NCI-H1092 treated with DMSO at 0.1 percent for 48 hours (cell line): ENCODE data around the gene GCHFR.

Experiments used
- DNase-seq: peaks from one replicate; lab custom pipeline; 2025; lab: John Stamatoyannopoulos, UW

GCHFR gene

GRCh38 chr15:40763801-40764628 is at the start of gene GCHFR:
Gene GCHFR (plus strand): TSS chr15:40764068. CDS start chr15:40764181, 113 bp downstream.
- DNase-seq: peak; percentile 23

DNA sequence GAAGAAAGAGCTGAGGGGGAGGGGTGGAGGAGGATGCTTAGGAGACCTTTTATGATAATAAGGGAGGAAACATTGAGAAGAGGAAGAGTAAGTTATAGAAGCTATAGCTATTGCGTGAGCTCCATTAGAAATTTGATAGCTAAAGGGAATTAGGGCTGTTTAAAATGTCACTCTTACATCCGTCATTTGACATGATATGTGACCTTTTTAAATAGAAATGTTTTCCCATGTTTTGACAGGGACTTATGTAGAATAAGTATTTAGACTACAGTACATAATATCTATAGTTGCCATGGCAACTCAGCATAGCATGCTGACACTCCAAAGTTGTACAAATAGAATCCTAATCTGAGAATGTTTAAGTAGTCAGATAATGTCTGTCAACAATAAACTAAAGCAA is 49.7 kb upstream of the GCHFR start:
- no peak for DNase-seq

DNA sequence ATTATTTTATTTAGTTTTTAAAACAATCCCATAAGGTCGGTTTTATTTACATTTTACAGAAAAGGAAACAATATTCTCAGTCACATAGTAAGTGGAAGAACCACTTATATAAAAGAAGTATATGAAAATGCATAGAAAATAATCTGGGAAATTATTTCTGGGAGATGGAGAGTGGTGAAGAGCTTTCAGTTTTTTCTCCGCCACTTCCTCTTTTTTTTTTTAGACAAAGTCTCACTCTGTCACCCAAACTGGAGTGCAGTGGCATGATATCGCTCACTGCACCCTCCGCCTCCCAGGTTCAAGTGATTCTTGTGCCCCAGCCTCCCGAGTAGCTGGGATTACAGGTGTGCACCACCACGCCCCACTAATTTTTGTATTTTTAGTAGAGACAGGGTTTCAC is 47.7 kb upstream of the GCHFR start:
- DNase-seq: no peak

- no peak for DNase-seq
Measured at GRCh38 chr15:40721701-40722100, 42.2 kb upstream of the GCHFR start.

GRCh38 chr15:40722354-40722753 is 41.5 kb upstream of the GCHFR start:
- DNase-seq: no peak

- no peak for DNase-seq
Measured at GRCh38 chr15:40722934-40723333, 40.9 kb upstream of the GCHFR start.

DNA sequence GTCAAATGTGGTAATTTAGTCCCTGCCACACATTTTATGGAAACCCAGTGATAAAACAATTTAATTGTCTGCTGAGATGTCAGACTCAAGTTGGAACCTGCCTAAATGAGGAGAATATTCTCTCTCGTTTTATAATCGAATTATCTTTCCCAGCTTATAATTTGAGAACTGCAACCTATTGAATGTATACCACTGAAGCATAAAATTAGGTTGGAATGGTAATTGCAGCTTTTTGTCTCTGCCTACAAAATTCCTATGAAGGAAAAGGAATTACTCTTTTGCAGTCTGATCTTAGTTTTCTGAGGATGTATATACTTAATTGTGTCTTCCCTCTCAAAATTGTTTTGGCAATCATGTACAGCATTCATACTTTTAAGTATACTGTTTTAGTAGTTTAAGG is 39.9 kb upstream of the GCHFR start:
- DNase-seq: no peak

DNA sequence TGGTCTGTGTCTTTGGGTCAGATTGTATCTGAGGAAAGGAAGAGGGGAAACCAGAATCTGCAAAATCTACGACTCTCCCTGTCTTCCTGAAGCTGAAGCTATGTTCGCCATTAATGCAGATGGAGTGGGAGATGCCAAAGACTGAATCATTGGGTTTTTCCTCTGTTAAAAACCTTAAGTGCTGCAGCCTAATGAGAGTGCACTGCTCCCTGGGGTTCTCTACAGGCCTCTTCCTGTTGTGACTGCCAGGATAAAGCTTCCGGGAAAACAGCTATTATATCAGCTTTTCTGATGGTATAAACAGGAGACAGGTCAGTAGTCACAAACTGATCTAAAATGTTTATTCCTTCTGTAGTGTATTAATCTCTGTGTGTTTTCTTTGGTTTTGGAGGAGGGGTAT is 32.8 kb upstream of the GCHFR start:
- DNase-seq: no peak

DNA sequence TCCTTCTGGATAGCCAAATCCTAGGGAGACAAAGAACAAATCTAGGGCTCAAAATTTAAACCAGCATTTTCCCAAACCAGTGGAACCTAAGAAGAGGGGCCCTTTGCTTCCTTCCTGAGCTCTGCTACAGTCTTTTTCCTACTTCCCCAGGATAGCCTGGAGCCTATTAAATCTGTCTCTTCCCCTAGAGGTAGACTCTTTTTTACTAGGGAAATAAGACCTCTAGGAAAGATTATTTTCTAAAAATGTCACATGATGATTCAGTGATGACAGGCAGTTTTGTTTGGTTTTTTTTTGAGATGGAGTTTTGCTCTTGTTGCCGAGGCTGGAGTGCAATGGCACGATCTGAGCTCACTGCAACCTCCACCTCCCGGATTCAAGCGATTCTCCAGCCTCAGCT is 27.3 kb upstream of the GCHFR start:
- DNase-seq: no peak

GRCh38 chr15:40737048-40737447 is 26.8 kb upstream of the GCHFR start:
- DNase-seq: no peak

- no peak for DNase-seq
Measured at GRCh38 chr15:40739047-40739446, 24.8 kb upstream of the GCHFR start.

GRCh38 chr15:40739854-40740253 is 24.0 kb upstream of the GCHFR start:
- DNase-seq: no peak

DNA sequence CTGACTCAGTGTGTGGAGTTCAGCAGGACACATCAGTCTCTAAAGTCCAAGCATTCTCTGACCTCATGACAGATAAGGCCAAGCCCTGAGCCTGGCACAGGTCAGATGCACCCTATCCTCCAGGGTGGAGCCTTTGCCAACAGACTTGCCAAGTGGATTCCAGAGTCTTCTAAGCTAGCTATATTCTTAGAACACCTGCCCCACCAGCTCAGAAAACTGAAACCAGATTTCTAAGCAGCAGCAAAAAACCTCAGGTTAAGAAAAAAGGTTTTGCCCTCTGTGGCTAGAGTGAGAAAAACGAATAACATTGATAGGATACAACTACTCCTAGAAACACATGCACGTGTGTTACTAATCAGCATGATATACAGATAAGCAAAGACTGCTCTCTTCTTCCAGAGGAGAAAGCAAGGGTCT is 20.4 kb upstream of the GCHFR start:
- DNase-seq: no peak

GRCh38 chr15:40743921-40744814 is 19.7 kb upstream of the GCHFR start:
- DNase-seq: no peak

DNA sequence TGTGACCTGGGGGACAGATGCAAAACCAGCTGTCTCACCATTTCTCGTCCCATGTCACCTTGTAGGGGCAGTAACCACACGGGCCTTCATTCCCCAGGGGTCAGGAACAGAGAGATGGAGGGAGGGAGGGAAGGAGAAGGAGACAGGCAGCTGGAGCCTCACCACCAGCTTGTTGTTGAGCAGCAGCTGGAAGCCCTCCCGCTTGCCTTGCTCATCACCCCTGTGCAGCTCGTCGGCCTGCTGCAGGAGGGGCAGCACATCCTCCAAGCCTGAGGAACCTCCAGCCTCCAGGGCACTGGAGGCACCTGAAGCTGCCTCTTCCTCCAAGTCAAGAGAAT is 19.1 kb upstream of the GCHFR start:
- DNase-seq: no peak

- no peak for DNase-seq
Measured at GRCh38 chr15:40746916-40747418, 16.9 kb upstream of the GCHFR start.

GRCh38 chr15:40747685-40748631 is 15.9 kb upstream of the GCHFR start:
- DNase-seq: no peak

- DNase-seq: no peak
Measured at GRCh38 chr15:40749151-40749630, 14.7 kb upstream of the GCHFR start.

DNA sequence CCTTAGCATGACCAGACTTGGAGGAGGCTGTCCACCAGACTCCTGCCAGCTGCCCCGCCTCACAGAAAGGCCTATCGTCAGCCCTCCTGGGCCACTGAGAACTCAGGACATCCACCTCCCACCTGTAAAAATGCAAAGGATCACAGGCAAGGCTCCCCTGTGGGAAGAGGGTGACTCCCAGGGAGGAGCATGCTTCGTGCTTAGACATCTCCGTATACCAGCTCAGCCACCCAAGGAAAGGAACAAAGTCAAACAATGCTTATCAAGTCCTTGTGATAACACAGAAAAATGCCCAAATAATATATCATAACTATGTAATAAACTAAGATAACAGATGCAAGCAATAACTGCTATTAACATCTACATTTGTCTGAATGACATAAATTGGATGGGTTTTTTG is 13.0 kb upstream of the GCHFR start:
- DNase-seq: no peak

- DNase-seq: no peak
Measured at GRCh38 chr15:40751745-40752144, 12.1 kb upstream of the GCHFR start.

- DNase-seq: no peak
Measured at GRCh38 chr15:40754574-40754882, 9.3 kb upstream of the GCHFR start.
